ENCODE results near the gene FBP2.
A peak's percentile ranks its signal among the peaks of the same experiment; 100 is the strongest.
"Not testable (repeated sequence)": the region's sequence is repeated elsewhere in the genome, so short reads cannot be mapped to it uniquely, and the experiment has no call there.

The FBP2 gene

GRCh38 chr9:94554439-94555331 lies 38.9 kb downstream of the FBP2 start, which contains the start of gene PCAT7:
TSS of gene PCAT7 (plus strand) at chr9:94555083.
- DNase-seq, result peak; percentile 68

GRCh38 chr9:94554078-94554438 lies 39.6 kb downstream of the FBP2 start:
- DNase-seq, result no peak

- no peak for DNase-seq
Measured at GRCh38 chr9:94553029-94553938, 40.3 kb downstream of the FBP2 start.

- DNase-seq, result no peak
Measured at GRCh38 chr9:94545940-94546339, 47.7 kb downstream of the FBP2 start.

GRCh38 chr9:94544335-94544734 lies 49.3 kb downstream of the FBP2 start:
- DNase-seq, result not testable (repeated sequence)

- no peak for DNase-seq
Measured at GRCh38 chr9:94538908-94539307, 54.7 kb downstream of the FBP2 start.

- DNase-seq, result no peak
Measured at GRCh38 chr9:94534901-94535300, 58.7 kb downstream of the FBP2 start.

GRCh38 chr9:94533601-94534000 lies 60.0 kb downstream of the FBP2 start:
- DNase-seq, result no peak

- DNase-seq, result no peak
Measured at GRCh38 chr9:94533155-94533554, 60.5 kb downstream of the FBP2 start.

- DNase-seq, result no peak
Measured at GRCh38 chr9:94528886-94529285, 64.7 kb downstream of the FBP2 start.

- DNase-seq, result no peak
Measured at GRCh38 chr9:94526951-94527350, 66.7 kb downstream of the FBP2 start.

- DNase-seq, result no peak
Measured at GRCh38 chr9:94526271-94526670, 67.4 kb downstream of the FBP2 start.

- no peak for DNase-seq
Measured at GRCh38 chr9:94525396-94526035, 68.1 kb downstream of the FBP2 start.

- no peak for DNase-seq
Measured at GRCh38 chr9:94517254-94517653, 76.4 kb downstream of the FBP2 start.

GRCh38 chr9:94514722-94515121 lies 78.9 kb downstream of the FBP2 start:
- DNase-seq, result no peak

- DNase-seq, result no peak
Measured at GRCh38 chr9:94511955-94512265, 81.7 kb downstream of the FBP2 start.

GRCh38 chr9:94511134-94511954 lies 82.3 kb downstream of the FBP2 start:
- DNase-seq, result peak; percentile 6
